A673 (cell line): ENCODE results near the gene NAA15.

ENCODE experiments used
- CTCF ChIP-seq: fragments of 300-800, 200-600 bp; sonication (generic); conservative IDR thresholded peaks from 2 replicates; pipeline ENCODE4 v1.5.1; 2017; ENCODE audit warnings: low read depth, mild to moderate bottlenecking, antibody characterized with exemption, low read length, moderate library complexity, mixed read lengths
- EZH2 ChIP-seq: fragments of 200-600 bp; sonication (generic); IDR thresholded peaks from 2 replicates; pipeline ENCODE4 v1.6.1; 2017; ENCODE audit warnings: borderline replicate concordance, low read depth, mild to moderate bottlenecking, mixed read lengths, antibody characterized with exemption, low read length; ENCODE audit not compliant: poor library complexity, severe bottlenecking

DNA sequence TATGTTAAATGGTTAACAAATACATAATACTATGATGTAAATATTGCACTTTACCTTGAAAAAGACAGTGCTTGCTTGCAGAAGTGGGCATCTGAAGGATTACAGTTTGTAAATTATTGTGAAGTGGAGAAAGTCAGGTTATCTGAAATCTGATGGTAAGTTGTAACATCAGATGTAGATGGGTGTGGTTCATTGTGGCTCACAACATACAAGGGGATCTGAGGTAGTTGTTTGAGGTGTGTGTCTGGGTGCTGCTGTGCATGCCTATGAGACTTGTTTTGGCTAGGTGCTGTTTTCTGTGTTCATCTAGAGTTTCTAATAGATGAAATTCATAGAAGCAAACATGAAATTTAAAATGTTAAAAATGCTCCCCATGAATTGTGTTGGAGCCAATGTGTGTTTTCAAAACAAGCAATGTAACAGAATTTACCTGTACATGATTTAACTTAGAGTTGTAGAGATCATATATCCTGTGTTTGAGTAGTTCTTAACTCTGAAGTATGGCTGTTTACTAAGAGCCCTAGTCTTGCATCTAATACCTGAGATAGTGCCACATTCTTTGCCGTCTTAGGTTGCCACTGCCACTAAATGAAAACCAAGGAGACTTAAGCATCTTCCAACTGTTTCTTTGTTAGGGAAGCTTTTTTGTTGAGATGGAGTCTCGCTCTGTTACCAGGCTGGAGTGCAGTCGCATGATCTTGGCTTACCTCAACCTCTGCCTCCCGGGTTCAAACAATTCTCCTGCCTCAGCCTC lies 12.9 kb downstream of the NAA15 start:
- no peak for TF ChIP-seq CTCF
- no peak for TF ChIP-seq EZH2
